Amniotic stem cell (primary cell): ENCODE data around the gene KRT82.

Source experiments
- DNase-seq: peaks from one replicate; lab custom pipeline; 2025; lab: John Stamatoyannopoulos, UW

The KRT82 gene

GRCh38 chr12:52435659-52435999 is 29.5 kb upstream of the KRT82 start:
- DNase-seq: no peak

- DNase-seq: no peak
Observed at GRCh38 chr12:52434760-52435530, 28.8 kb upstream of the KRT82 start.

- DNase-seq: no peak
Observed at GRCh38 chr12:52434081-52434733, 28.1 kb upstream of the KRT82 start, which contains the start of gene KRT75. TSS of gene KRT75 (minus strand) at chr12:52434371. CDS start at chr12:52434304, 67 bp downstream.

GRCh38 chr12:52433501-52434080 is 27.5 kb upstream of the KRT82 start:
- DNase-seq: no peak

GRCh38 chr12:52432559-52433207 is 26.5 kb upstream of the KRT82 start:
- DNase-seq: no peak

- no peak for DNase-seq
Observed at GRCh38 chr12:52428121-52428520, 22.0 kb upstream of the KRT82 start.

- DNase-seq: no peak
Observed at GRCh38 chr12:52427083-52427482, 20.9 kb upstream of the KRT82 start.

GRCh38 chr12:52426034-52426433 is 19.9 kb upstream of the KRT82 start:
- no peak for DNase-seq

- no peak for DNase-seq
Observed at GRCh38 chr12:52425466-52425865, 19.3 kb upstream of the KRT82 start.

- no peak for DNase-seq
Observed at GRCh38 chr12:52423661-52424500, 17.7 kb upstream of the KRT82 start.

GRCh38 chr12:52423035-52423434 is 16.9 kb upstream of the KRT82 start:
- no peak for DNase-seq

GRCh38 chr12:52419656-52420055 is 13.5 kb upstream of the KRT82 start:
- no peak for DNase-seq

- no peak for DNase-seq
Observed at GRCh38 chr12:52418576-52419110, 12.5 kb upstream of the KRT82 start.

GRCh38 chr12:52417740-52418139 is 11.6 kb upstream of the KRT82 start:
- no peak for DNase-seq

- DNase-seq: no peak
Observed at GRCh38 chr12:52416795-52417194, 10.7 kb upstream of the KRT82 start.

GRCh38 chr12:52415870-52416750 is 10.0 kb upstream of the KRT82 start:
- DNase-seq: no peak

GRCh38 chr12:52414936-52415335 is 8.8 kb upstream of the KRT82 start:
- DNase-seq: no peak

- no peak for DNase-seq
Observed at GRCh38 chr12:52413782-52414345, 7.7 kb upstream of the KRT82 start.

GRCh38 chr12:52413202-52413601 is 7.1 kb upstream of the KRT82 start:
- DNase-seq: no peak

GRCh38 chr12:52411815-52412214 is 5.7 kb upstream of the KRT82 start:
- no peak for DNase-seq
